GM23248 (cell line): ENCODE results near the gene NEB.

Experiments used
- EZH2 ChIP-seq: fragments of 200-600 bp; sonication (generic); IDR thresholded peaks from 2 replicates; pipeline ENCODE4 v1.6.1; 2018; ENCODE audit warnings: antibody characterized with exemption, mild to moderate bottlenecking; ENCODE audit not compliant: insufficient read depth, poor library complexity, severe bottlenecking
- EZH2phosphoT487 ChIP-seq: fragments of 200-600 bp; sonication (generic); IDR thresholded peaks from 2 replicates; pipeline ENCODE4 v1.6.1; 2018; ENCODE audit warnings: antibody characterized with exemption, moderate library complexity, mild to moderate bottlenecking, low read depth; ENCODE audit not compliant: insufficient read depth

DNA sequence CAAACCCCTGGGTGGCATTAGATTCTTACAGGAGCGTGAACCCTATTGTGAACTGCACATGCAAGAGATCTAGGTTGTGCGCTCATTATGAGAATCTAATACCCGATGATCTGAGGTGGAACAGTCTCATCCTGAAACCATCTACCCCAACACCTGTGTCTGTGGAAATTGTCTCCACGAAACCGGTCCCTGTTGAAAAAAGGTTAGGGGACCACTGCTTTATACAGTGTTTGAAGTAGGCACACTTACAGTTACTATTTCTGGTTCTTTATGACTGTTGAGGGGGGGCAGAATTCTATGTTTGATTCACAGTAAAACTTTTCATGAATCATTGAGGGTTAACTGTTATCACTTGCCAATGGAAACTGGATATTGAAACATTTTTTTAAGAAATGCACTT lies 252.5 kb downstream of the NEB start:
- TF ChIP-seq EZH2: no peak
- no peak for TF ChIP-seq EZH2phosphoT487
